Endodermal cell (in vitro differentiated cells): ENCODE results near the gene RHBDL1. TPM values are rescaled to one million over a fixed set of nuclear protein-coding genes. Genes with fewer than 3 reads are reported as not detected.

Experiments
- DNase-seq: peaks from one replicate; pipeline ENCODE4 v3.0.0-alpha.2; 2017
- H3K27ac ChIP-seq: 2 replicates; pipeline ENCODE4 v1.5.1; 2013; ENCODE audit warnings: mild to moderate bottlenecking, low read depth, low read length, moderate library complexity
- H3K27me3 ChIP-seq: 2 replicates; pipeline ENCODE4 v1.6.1; 2013; ENCODE audit warnings: mild to moderate bottlenecking, low read length, moderate library complexity; ENCODE audit not compliant: insufficient read depth, control insufficient read depth, poor library complexity, severe bottlenecking
- H3K36me3 ChIP-seq: 2 replicates; pipeline ENCODE4 v1.7.0; 2013; ENCODE audit warnings: mild to moderate bottlenecking, low read length, moderate library complexity; ENCODE audit not compliant: control insufficient read depth, insufficient read depth
- H3K4me1 ChIP-seq: one replicate; pipeline ENCODE4 v1.7.0; 2013; ENCODE audit warnings: low read length; ENCODE audit not compliant: control insufficient read depth, insufficient read depth
- H3K4me3 ChIP-seq: 2 replicates; pipeline ENCODE4 v1.5.1; 2013; ENCODE audit warnings: mild to moderate bottlenecking, low read length, moderate library complexity
- H3K9ac ChIP-seq: 2 replicates; pipeline ENCODE4 v1.6.1; 2013; ENCODE audit warnings: mild to moderate bottlenecking, low read length, moderate library complexity; ENCODE audit not compliant: poor library complexity, severe bottlenecking; ENCODE audit errors: extremely low read depth
- H3K9me3 ChIP-seq: 2 replicates; pipeline ENCODE4 v1.6.1; 2013; ENCODE audit warnings: mild to moderate bottlenecking, low read length, moderate library complexity; ENCODE audit not compliant: control insufficient read depth
- H3K27ac Mint-ChIP-seq: 2 replicates; pipeline ENCODE4 v1.8.0; 2020; ENCODE audit warnings: mixed read lengths
- H3K27me3 Mint-ChIP-seq: 2 replicates; pipeline ENCODE4 v1.8.0; 2021; ENCODE audit warnings: mild to moderate bottlenecking, mixed read lengths; ENCODE audit not compliant: insufficient read depth
- H3K36me3 Mint-ChIP-seq: 2 replicates; pipeline ENCODE4 v1.8.0; 2020; ENCODE audit warnings: low read depth, mixed read lengths
- H3K4me1 Mint-ChIP-seq: 2 replicates; pipeline ENCODE4 v1.8.0; 2020; ENCODE audit warnings: mixed read lengths
- H3K4me3 Mint-ChIP-seq: 2 replicates; pipeline ENCODE4 v1.8.0; 2020; ENCODE audit warnings: mild to moderate bottlenecking, moderate library complexity, mixed read lengths
- H3K9me3 Mint-ChIP-seq: 2 replicates; pipeline ENCODE4 v1.8.0; 2020; ENCODE audit warnings: mild to moderate bottlenecking, mixed read lengths
- WGBS, 2 experiments: methylation state at CpG; one replicate each; pipeline versions ENCODE4 v1.1.5 to v1.1.7; 2013; ENCODE audit warnings: missing lambda C conversion rate in 2 of 2, mixed read lengths in 1 of 2; ENCODE audit not compliant: insufficient coverage in 1 of 2, insufficient read length in 1 of 2; 5-methylcytosine and 5-hydroxymethylcytosine counted together
- total RNA-seq, 2 donors: library from RNA; stranded (reverse); fragmentation: NEBNext Ultra II Directional in 1 of 2; extraction: Animal tissue kit (Norgen Biotek cat#: 25700) in 1 of 2; gene quantifications; 2 replicates in 1 of 2; 3 replicates in 1 of 2; pipeline ENCODE4 v1.2.1, GENCODE V29; 2021
- TF ChIP-seq, protein P1 (sequence below): fragments of 200-600 bp; sonication (generic); conservative IDR thresholded peaks from 2 replicates; pipeline ENCODE4 v1.5.0; 2021; ENCODE audit warnings: antibody characterized with exemption, mild to moderate bottlenecking

Gene RHBDL1
- total RNA-seq, 2 donors from 2014 or later, result 3.7 to 5.1 TPM

DNA sequence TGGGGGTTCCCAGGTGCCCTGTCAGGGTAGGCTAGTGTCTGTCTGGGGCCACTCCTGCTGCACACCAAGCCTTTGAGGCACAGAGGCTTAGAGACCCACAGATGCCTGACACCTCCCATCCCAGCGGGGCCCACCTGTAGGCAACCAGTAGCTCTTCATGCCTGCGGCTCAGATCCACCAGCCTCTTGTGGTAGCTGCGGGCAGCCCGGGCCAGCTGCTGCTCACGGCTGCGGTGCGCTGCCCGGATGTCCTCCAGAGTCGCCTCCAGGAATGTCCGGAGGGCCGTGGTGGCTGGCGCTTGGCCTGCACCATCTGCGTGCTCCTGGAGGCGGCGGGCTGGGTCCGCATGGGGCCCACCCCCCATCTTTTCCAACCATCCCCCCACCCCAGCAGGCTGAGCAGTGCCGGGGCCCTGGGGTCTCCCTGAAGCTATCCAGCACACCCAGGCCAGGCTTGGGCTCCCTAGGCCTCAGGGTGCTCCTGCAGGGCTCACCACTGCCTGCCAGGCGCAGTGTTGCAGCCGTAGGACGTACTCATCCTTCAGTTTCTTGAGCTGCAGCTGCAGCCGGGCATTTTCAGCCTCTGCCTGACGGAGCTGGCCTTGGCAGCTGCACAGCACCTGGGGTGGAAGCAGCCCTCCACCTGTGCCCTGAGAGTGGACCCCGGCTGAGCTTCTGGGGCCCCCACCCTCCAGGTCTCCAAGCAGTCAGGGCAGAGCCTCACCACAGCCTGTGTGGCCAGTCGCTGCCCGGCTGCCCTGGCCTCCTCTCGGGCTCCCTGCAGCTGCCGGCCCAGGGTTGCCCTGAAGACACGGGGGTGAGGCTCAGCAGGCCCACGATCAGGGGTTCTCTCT is 48.9 kb downstream of the RHBDL1 start:
- no peak overlapping the region for H3K4me3 ChIP-seq
- Mint-ChIP-seq H3K9me3 (no peaks in the 10 kb centered on the region), H3K27me3 (peaks cover 15% of the 10 kb centered on the region), H3K36me3 (no peaks in the 10 kb centered on the region), H3K4me3 (no peak overlapping the region), H3K4me1 (peaks cover 3% of the 10 kb centered on the region), H3K27ac (no peak overlapping the region)
- no peaks in the 10 kb centered on the region for H3K9me3 ChIP-seq
- peaks cover 19% of the 10 kb centered on the region for H3K27me3 ChIP-seq
- no peak for DNase-seq
- peaks cover 7% of the 10 kb centered on the region for H3K4me1 ChIP-seq
- TF ChIP-seq, protein P1, sequence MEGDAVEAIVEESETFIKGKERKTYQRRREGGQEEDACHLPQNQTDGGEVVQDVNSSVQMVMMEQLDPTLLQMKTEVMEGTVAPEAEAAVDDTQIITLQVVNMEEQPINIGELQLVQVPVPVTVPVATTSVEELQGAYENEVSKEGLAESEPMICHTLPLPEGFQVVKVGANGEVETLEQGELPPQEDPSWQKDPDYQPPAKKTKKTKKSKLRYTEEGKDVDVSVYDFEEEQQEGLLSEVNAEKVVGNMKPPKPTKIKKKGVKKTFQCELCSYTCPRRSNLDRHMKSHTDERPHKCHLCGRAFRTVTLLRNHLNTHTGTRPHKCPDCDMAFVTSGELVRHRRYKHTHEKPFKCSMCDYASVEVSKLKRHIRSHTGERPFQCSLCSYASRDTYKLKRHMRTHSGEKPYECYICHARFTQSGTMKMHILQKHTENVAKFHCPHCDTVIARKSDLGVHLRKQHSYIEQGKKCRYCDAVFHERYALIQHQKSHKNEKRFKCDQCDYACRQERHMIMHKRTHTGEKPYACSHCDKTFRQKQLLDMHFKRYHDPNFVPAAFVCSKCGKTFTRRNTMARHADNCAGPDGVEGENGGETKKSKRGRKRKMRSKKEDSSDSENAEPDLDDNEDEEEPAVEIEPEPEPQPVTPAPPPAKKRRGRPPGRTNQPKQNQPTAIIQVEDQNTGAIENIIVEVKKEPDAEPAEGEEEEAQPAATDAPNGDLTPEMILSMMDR, result no peak
- no peak overlapping the region for H3K27ac ChIP-seq
- 90 to 96% methylated on average over 18 to 29 of the region's 29 CpGs for WGBS, 2 experiments
- H3K36me3 ChIP-seq, result no peaks in the 10 kb centered on the region
- no peak overlapping the region for H3K9ac ChIP-seq

DNA sequence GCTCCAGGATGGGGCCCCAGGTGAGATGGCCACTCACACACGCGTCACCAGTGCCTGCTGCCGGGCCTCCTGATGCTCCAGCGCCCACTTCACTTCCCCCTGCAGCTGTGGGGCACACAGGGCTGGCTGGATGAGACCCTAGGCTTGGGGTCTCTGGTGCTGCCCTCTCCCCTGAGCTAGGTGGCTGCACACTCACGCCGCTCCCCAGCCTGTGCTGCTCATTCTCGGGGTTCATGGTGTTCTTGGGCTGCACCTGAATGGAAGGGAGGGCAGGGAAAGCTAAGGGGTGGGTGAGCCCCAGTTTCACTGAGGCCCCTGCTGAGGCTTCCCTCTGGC is 49.5 kb downstream of the RHBDL1 start:
- Histone ChIP-seq H3K4me1 (peaks cover 5% of the 10 kb centered on the region), H3K4me3 (no peak overlapping the region), H3K9me3 (no peaks in the 10 kb centered on the region), H3K27ac (no peak overlapping the region), H3K9ac (no peak overlapping the region), H3K27me3 (peaks cover 19% of the 10 kb centered on the region), H3K36me3 (no peaks in the 10 kb centered on the region)
- no peak for DNase-seq
- H3K9me3 Mint-ChIP-seq, result no peaks in the 10 kb centered on the region
- TF ChIP-seq, protein P1, result no peak
- no peak overlapping the region for H3K27ac Mint-ChIP-seq
- H3K4me1 Mint-ChIP-seq, result peaks cover 3% of the 10 kb centered on the region
- peaks cover 15% of the 10 kb centered on the region for H3K27me3 Mint-ChIP-seq
- H3K4me3 Mint-ChIP-seq, result no peak overlapping the region
- 93 to 100% methylated on average over 5 to 7 of the region's 7 CpGs for WGBS, 2 experiments
- no peaks in the 10 kb centered on the region for H3K36me3 Mint-ChIP-seq

DNA sequence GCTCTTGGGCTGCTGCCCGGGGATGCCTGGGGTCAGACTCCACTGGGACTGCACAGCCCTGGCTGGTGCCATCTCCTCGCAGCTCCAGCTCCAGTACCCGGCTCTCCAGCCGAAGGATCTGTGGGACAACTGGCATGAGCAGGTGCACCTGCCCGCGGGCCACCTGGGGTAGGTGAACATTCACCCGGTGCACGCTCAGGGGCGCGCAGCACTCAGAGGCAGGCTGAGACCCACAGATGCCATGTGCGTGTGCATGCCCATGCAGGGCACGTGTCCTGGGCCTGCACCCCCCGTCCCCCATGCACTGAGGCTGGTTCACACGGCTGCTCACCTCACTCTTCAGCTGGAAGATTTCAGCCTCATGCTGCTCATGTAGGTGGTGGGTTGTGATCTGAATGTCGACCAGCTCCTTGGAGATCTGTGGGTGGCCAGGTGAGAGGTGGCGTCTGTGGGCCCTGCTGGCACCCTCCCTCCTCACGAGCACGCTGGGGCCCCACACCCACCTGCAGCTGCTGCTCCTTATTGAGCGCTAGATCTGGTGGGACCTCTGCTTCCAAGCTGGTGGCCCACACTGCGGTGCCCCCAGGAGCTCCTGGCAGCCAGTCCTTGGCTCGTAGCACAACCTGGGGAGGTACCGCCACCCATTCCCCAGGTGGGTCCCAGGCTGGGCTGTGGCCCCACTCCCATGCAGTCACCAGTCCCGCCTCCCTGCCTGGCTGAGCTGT is 50.2 kb downstream of the RHBDL1 start:
- Histone ChIP-seq H3K9me3 (no peaks in the 10 kb centered on the region), H3K9ac (no peak overlapping the region), H3K27ac (no peak overlapping the region), H3K27me3 (peaks cover 19% of the 10 kb centered on the region), H3K36me3 (no peaks in the 10 kb centered on the region), H3K4me3 (no peak overlapping the region), H3K4me1 (peaks cover 3% of the 10 kb centered on the region)
- TF ChIP-seq, protein P1, result no peak
- H3K4me1 Mint-ChIP-seq, result no peaks in the 10 kb centered on the region
- no peaks in the 10 kb centered on the region for H3K36me3 Mint-ChIP-seq
- DNase-seq, result no peak
- H3K27ac Mint-ChIP-seq, result no peak overlapping the region
- no peak overlapping the region for H3K4me3 Mint-ChIP-seq
- H3K27me3 Mint-ChIP-seq, result peaks cover 15% of the 10 kb centered on the region
- H3K9me3 Mint-ChIP-seq, result no peaks in the 10 kb centered on the region
- WGBS, 2 experiments, result 87 to 88% methylated on average over 18 to 23 of the region's 23 CpGs
